HG03097 (cell line): ENCODE measurements around the gene ZBTB20.

ENCODE experiments used
- ATAC-seq: cut with Tn5 transposase; IDR thresholded peaks from one replicate; pipeline ENCODE4 v1.9.1; 2021; ENCODE audit not compliant: unreplicated experiment, low FRiP score

ZBTB20 gene

DNA sequence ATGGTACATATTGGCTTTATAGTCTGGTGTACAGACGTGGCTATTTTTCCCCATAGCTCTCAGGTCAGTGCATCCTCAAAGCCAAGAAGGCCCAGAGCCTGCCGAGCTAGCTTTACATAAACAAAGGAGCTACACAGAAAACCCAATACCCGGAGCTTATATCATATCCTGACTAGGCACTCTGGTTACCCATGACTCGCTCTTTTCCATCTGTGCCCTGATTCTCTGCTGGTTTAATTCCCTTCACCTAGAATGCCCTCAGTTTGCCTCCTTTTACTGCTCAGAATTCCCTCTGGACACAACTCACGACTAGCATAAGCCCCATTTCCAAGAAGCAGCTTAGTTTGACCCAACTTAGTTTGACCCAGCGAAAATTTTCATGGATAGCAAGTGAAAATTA is 742.5 kb downstream of the ZBTB20 start:
- no peak for ATAC-seq

GRCh38 chr3:114402838-114403237 is 744.2 kb downstream of the ZBTB20 start:
- ATAC-seq, result no peak

- no peak for ATAC-seq
Measured at GRCh38 chr3:114401346-114401745, 745.7 kb downstream of the ZBTB20 start.

DNA sequence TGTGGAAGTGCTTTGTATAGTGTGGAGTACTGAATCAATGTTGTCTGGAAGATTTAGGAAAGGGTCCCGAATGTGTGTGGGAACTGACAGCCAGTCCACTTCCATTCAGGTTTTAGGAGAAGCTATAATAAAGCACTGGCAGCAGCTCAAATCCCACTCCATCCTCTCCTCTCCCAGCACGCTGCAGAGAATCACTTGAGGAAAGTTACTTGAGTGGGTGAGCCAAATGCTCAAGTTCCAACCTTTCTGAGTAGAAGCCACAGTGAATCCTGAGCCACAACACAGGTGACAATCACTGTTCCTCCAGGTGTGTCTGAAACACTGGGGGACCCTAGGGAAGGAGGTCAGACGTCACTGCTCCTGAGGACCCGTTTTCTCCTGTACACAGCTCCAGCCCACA is 746.7 kb downstream of the ZBTB20 start:
- ATAC-seq, result no peak

GRCh38 chr3:114394551-114394950 is 752.5 kb downstream of the ZBTB20 start:
- ATAC-seq, result no peak

DNA sequence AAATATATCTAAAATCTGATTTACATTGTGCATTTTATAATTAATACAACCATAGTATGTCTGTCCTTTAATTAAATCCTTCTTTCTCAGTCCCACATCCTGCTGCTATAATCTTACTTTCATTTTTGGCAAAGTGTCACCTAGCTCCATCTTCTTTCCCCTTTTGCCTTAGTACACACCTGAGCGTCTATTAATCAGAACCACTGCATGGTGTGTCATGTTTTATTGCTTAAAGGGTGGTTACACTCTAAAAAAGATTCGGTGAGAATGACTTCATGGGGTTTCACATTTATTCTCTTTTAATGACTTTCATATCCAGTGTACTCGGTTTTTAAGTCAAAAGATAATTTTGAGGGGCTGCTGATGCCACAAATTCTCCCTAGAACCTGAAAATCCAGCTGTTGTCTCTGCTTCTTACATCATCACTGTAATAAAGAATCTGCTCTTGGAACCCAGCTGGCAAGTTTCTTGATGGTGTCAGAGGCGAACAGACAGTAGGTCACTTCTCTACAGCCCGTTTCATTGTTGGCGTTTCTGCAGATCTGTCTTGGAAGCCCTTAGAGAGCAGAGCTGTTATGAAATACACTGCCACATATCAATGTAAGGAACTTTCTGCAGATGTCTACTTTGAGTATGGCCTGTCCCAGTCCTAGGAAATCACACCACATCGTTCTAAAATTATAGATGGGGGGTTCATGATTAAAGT is 753.6 kb downstream of the ZBTB20 start:
- no peak for ATAC-seq

DNA sequence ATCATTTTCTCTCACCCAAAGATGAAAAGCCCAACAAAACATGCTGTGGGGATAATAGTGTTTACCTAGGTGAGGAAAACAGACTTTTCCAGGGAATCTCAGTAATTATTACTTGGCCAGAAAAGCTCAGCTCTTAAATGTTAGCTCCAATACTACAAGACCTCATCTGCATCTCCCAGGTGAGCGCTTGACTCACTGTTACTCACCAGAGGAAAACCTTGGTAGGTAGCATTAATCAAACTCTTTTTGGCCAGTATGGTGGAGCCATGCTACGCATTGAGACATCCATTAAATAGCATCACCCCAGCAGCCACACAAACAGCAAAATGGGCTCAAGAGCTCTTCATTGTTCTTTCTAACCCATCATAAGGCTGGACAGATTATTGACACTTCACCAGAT is 754.3 kb downstream of the ZBTB20 start:
- ATAC-seq, result no peak

DNA sequence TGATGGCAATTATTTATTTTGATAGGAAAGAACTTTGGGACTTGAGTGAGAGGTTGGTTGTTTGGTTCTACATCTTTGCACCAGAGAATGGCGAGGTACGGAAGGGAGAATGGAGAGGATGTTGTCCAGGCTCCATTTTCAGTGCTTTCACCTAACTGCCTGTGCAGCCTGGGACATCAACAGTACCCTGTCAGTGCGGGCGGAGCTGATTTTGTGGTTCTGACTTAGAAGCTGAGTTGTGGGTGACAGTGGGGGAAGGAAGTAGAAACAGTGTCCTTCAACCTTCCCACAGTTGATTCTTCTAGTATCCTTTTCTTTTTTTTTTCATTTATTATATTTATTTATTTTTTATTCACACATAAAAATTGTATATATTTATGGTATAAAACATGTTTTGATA is 757.9 kb downstream of the ZBTB20 start:
- ATAC-seq, result no peak

- no peak for ATAC-seq
Measured at GRCh38 chr3:114384558-114384903, 762.6 kb downstream of the ZBTB20 start.

GRCh38 chr3:114383875-114384557 is 763.1 kb downstream of the ZBTB20 start:
- peak; percentile 66 for ATAC-seq

DNA sequence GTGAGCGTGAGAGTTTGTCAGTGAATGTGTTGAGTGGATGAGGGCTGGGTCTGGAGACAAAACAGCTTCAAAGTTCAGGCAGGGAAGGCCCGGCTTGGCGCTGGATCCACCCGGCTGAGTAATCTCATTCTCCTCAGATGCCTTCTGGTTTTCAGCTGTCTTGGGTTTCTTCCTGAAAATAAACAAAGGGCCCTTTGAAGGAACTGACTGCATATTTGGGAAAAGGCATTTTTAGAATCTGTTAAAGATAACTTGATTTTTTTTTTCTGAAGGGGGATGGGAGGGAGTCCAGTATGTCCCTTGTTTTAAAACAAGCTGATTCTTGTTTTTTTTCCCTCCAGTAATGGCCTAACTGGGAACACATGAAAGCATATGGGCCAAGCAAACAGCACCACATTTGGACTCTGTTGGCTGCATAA is 766.8 kb downstream of the ZBTB20 start:
- no peak for ATAC-seq

DNA sequence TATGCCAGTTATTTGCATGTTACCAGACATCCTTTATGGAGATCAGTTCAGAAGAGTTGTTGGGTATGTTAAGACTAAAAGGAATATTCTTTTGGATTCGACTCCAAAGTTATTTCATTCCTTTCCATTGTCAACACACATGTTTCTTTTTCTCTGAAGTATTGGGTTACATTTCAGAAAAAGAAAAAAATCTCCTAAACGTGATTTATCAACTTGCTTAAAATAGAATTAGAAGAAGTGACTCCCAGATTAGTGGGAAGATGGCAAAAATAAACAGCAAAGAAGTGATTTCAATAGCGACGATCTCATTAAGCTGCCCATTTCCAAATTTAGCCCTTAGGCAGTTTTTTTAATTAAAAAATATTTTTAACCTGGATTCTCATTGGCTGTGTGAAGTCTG is 767.8 kb downstream of the ZBTB20 start:
- ATAC-seq, result no peak

GRCh38 chr3:114378760-114379159 is 768.3 kb downstream of the ZBTB20 start:
- no peak for ATAC-seq

DNA sequence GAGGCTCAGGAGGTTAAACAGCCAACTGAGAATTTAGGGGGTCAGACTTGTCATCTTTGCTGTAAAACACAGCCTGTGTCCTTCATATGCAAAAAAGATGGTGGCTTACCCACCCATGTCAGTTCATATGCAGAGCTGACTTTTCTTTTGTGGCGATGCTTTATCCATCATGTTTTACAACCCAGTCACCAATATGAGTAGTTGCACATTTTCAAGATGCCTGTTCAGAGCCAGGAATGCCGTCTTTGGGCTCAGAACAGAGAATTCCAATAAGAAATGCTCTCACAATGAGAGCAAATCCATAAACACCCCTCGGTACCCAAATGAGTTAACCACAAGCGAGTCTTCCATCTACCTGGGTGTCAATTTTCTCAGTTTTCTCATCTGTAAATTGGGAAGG is 769.7 kb downstream of the ZBTB20 start:
- no peak for ATAC-seq

DNA sequence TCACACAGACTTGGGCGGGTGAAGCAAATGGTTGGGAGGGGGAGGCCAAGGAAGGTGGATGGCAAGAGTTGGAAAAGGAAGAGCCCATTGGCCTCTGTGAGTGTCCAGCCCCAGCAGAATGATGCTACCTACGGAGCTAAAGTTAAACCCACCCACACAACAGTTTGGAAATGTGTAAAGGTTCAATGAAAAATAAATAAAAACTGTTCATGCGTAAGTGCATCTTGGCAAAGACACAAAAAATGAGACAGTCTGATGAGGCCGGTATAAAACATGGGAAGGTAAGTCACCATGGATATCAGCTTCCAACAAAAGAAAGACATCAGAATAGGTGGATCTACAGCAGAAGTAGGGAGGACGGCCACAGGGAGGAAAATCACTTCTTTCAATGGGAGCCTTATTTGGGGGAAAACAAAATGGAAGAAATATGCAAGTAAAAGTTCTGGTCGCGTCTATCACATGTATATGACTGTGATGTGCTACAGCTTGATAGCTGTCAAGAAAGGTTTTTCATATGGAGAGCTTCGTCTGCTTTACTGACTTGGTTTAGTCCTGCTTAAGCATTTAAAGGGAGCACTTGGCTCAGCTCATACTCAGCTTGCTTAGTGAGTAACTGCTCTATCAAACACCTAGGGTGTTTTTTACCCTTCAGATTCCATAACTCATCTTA is 770.4 kb downstream of the ZBTB20 start:
- no peak for ATAC-seq

DNA sequence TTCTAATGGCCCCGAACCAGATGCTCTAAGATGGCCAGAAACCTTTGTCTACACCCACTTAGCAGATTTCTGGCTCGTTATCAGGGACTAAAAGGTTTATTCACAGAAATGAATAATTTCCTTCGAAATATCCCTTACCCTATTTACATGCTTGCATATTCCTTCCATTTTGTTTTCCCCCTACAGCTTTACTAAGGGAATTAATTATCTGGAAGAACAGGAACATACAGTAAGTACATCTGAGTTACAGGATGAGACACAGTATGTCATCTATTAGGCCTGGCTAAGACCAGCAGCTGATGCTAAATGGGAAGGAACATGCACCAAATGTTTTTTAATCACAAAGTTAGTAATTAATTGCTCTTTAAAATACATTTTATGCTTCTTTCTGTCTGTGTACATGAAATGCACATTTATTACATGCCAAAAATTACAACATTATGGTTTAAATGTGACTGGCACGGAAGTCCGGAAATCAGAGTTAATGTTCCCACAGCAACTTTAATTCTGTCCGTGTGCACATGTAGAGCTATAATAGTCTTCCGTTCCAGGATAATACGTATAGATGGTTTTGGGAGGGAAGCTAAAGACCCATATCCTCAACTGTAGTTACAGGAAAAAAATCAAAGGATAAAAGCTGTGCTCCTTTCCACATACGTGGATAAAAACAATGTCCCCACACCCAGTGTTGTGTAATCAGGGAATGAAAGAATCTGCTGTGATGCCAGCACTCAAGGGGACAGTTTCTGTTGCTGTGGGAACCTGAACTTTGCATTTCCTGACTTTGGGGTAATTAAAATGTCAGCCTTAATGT is 771.3 kb downstream of the ZBTB20 start:
- ATAC-seq, result no peak

DNA sequence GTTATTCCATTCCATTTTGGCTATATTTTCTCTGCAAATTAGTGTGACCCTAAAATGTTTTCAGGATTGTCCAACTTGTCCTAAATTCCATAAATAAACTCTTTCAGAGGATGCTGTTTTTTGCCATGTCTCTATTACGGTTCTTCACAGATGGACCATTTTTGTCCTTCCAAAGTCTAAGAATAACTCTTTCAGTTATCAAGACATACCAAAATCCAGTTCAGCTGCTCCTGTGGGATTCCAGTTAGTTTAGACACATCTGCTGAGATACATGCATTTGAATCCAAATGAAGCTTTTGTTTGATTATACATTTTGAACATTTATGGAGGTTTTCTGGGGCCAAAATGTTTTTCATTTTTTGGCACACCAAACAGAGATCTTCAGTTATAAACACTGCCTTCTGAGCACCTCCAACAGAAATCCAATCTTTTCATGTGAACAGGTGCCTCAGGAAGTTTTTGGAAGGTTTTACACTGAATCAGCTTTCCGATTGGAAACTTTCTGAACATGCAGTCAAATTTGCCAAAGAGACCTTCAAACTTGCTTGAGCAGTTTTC is 772.6 kb downstream of the ZBTB20 start:
- ATAC-seq, result no peak

DNA sequence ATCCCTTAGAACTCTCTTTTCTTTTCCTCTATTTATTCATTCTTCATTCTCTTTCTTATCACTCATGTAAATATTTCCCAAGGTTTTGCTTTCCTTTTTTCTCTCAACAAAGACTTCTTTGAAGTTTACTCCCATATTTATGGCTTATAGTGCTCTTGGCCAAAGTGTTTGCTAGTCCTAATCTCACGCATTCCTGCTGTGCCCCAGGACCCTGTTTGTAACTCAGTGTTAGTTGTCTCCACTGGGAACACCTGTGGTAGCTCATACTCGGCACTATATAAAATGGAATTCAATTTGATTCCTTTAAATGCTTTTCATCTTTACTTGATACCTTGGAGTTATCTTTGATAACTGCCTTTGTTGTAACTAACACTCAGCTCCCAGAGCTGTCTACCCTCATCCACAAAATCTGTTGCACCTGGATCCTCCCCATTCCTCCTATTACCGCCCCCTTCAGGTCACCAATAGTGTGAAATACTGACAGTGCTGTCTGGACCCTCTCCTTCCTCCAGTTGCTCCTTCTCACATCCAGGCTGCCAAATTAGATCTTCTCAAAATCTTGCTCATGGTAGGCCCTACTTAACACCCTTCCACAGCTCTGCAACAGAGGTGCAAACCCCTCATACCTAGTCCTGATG is 776.4 kb downstream of the ZBTB20 start:
- no peak for ATAC-seq

DNA sequence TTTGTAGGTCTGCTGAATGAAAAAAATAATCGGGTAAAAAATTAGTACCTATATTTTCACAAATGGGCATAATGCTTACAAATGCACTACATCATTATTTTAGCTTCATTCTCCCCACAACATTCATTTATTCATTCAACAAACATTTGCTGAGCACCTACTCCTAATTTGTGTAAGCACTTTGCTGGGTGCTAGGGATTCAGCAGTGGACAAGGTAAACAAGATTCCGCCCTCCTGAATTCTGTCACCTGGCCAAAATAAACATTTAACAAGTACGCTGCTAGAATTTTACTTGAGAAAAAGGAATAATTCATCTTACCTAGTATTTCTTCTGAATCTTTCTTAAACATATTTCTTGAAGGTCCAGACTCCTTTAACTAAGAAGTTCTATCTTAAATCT is 781.2 kb downstream of the ZBTB20 start:
- ATAC-seq, result no peak
